Activated CD4-positive, alpha-beta T cell treated with anti-CD3 and anti-CD28 coated beads, Interleukin-2, amount 10 ng/mL, durations not matched to agents 24 days and 14 days (primary cell): ENCODE measurements around the gene NAB2. TPM values are rescaled to one million over a fixed set of nuclear protein-coding genes. Genes with fewer than 3 reads are reported as not detected.
"Not testable (repeated sequence)": the region's sequence is repeated elsewhere in the genome, so short reads cannot be mapped to it uniquely, and the experiment has no call there.

Experiments
- DNase-seq: peaks from one replicate; pipeline ENCODE4 v3.0.0; 2022
- H3K27ac Mint-ChIP-seq: one replicate; pipeline ENCODE4 v1.8.0; 2022; ENCODE audit warnings: mild to moderate bottlenecking, mixed read lengths
- H3K27me3 Mint-ChIP-seq: one replicate; pipeline ENCODE4 v1.8.0; 2022; ENCODE audit warnings: mixed read lengths
- H3K36me3 Mint-ChIP-seq: one replicate; pipeline ENCODE4 v1.8.0; 2022; ENCODE audit warnings: low read depth, mild to moderate bottlenecking, mixed read lengths
- H3K4me1 Mint-ChIP-seq: one replicate; pipeline ENCODE4 v1.8.0; 2021; ENCODE audit warnings: mixed read lengths
- H3K4me3 Mint-ChIP-seq: one replicate; pipeline ENCODE4 v1.8.0; 2022; ENCODE audit warnings: mild to moderate bottlenecking, moderate library complexity, mixed read lengths
- H3K9me3 Mint-ChIP-seq: one replicate; pipeline ENCODE4 v1.8.0; 2021; ENCODE audit warnings: mixed read lengths
- intact Hi-C: fragments of 100-400 bp; cut with micrococcal nuclease; formaldehyde crosslinking; loops from one replicate; pipeline ENCODE4 v1.15.1; 2023
- total RNA-seq: library from RNA; stranded (reverse); gene quantifications from 2 replicates; pipeline ENCODE4 v1.2.3, GENCODE V29; 2022

Gene NAB2
- total RNA-seq, 1 donor from 2014 or later, result 76.7 TPM

- peaks cover 25% of the 10 kb centered on the region for H3K36me3 Mint-ChIP-seq
- H3K27me3 Mint-ChIP-seq, result no peaks in the 10 kb centered on the region
- no peak for DNase-seq
- H3K27ac Mint-ChIP-seq, result no peak overlapping the region
- peaks cover 4% of the 10 kb centered on the region for H3K9me3 Mint-ChIP-seq
- no peak overlapping the region for H3K4me3 Mint-ChIP-seq
- H3K4me1 Mint-ChIP-seq, result peaks cover 29% of the 10 kb centered on the region
- intact Hi-C loops, result no loop called here
Measured at GRCh38 chr12:57051011-57051410, 37.9 kb upstream of the NAB2 start.

DNA sequence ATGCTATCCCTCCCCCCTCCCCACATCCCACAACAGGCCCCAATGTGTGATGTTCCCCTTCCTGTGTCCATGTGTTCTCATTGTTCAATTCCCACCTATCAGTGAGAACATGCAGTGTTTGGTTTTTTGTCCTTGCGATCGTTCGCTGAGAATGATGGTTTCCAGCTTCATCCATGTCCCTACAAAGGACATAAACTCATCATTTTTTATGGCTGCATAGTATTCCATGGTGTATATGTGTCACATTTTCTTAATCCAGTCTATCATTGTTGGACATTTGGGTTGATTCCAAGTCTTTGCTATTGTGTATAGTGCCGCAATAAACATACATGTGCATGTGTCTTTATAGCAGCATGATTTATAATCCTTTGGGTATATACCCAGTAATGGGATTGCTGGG, 35.8 kb upstream of the NAB2 start:
- DNase-seq, H3K9me3 Mint-ChIP-seq, H3K4me3 Mint-ChIP-seq, H3K27me3 Mint-ChIP-seq, H3K27ac Mint-ChIP-seq, intact Hi-C loops: not testable (repeated sequence)
- Mint-ChIP-seq H3K36me3 (peaks cover 42% of the 10 kb centered on the region), H3K4me1 (peaks cover 11% of the 10 kb centered on the region)

DNA sequence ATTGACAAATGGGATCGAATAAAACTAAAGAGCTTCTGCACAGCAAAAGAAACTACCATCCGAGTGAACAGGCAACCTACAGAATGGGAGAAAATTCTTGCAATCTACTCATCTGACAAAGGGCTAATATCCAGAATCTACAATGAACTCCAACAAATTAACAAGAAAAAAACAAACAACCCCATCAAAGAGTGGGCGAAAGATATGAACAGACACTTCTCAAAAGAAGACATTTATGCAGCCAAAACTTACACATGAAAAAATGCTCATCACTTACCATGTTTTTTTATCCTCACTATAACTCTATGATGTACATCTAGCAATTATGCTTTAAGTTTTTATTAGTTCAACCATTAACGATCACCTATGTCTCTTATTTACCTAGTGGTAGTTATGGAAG, 35.0 kb upstream of the NAB2 start:
- H3K36me3 Mint-ChIP-seq, result peaks cover 50% of the 10 kb centered on the region
- H3K27ac Mint-ChIP-seq, H3K4me3 Mint-ChIP-seq, DNase-seq, H3K4me1 Mint-ChIP-seq, H3K27me3 Mint-ChIP-seq, intact Hi-C loops, H3K9me3 Mint-ChIP-seq: not testable (repeated sequence)

- Mint-ChIP-seq H3K9me3 (peaks cover 4% of the 10 kb centered on the region), H3K36me3 (peaks cover 63% of the 10 kb centered on the region), H3K27ac (no peak overlapping the region), H3K4me3 (no peak overlapping the region), H3K4me1 (peaks cover 11% of the 10 kb centered on the region), H3K27me3 (no peaks in the 10 kb centered on the region)
- DNase-seq, result no peak
- intact Hi-C loops, result no loop called here
Measured at GRCh38 chr12:57055824-57056223, 33.1 kb upstream of the NAB2 start.

- H3K27ac Mint-ChIP-seq, result peak overlapping the region; percentile 68
- DNase-seq, result no peak
- peaks cover 10% of the 10 kb centered on the region for H3K4me1 Mint-ChIP-seq
- H3K36me3 Mint-ChIP-seq, result peaks cover 71% of the 10 kb centered on the region
- peaks cover 4% of the 10 kb centered on the region for H3K9me3 Mint-ChIP-seq
- no peaks in the 10 kb centered on the region for H3K27me3 Mint-ChIP-seq
- intact Hi-C loops, result no loop called here
- no peak overlapping the region for H3K4me3 Mint-ChIP-seq
Measured at GRCh38 chr12:57057067-57057751, 31.7 kb upstream of the NAB2 start.

- Mint-ChIP-seq H3K27ac (no peak overlapping the region), H3K36me3 (peaks cover 72% of the 10 kb centered on the region), H3K9me3 (peaks cover 4% of the 10 kb centered on the region), H3K4me3 (no peak overlapping the region), H3K4me1 (peaks cover 14% of the 10 kb centered on the region), H3K27me3 (no peaks in the 10 kb centered on the region)
- intact Hi-C loops, result no loop called here
- no peak for DNase-seq
Measured at GRCh38 chr12:57058454-57058853, 30.5 kb upstream of the NAB2 start.

GRCh38 chr12:57063991-57064685, 24.8 kb upstream of the NAB2 start:
- Mint-ChIP-seq H3K27ac (peak overlapping the region; percentile 96), H3K4me1 (peaks cover 35% of the 10 kb centered on the region), H3K4me3 (peak overlapping the region; percentile 85)

DNA sequence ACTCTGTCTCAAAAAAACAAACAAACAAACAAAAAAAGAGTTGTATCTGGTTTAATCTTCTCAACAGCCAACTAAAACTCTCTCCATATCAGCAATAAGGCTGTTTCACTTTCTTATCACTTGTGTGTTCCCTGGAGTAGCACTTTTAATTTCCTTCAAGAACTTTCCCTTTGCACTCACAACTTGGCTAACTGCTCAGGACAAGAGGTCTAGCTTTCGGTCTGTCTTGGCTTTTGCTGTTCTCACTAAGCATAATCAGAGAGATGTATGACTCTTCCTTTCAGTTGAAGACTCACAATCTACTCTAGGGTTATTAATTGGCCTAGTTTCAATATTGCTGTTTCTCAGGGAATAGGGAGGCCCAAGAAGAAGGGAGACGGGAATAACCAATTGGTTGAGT, 22.7 kb upstream of the NAB2 start:
- intact Hi-C loops, result loop anchor here (5.0 to 10.0 kb wide), 2 partner anchors 116 to 679 kb away; partner anchors contain the start of gene TSPAN31
- Mint-ChIP-seq H3K4me3 (peak overlapping the region; percentile 73), H3K27ac (peak overlapping the region; percentile 95), H3K9me3 (peaks cover 6% of the 10 kb centered on the region), H3K4me1 (peaks cover 51% of the 10 kb centered on the region), H3K27me3 (no peaks in the 10 kb centered on the region), H3K36me3 (peaks cover 70% of the 10 kb centered on the region)
- no peak for DNase-seq

More at GRCh38 chr12:57063991-57064685, 24.8 kb upstream of the NAB2 start:
- DNase-seq, result peak; percentile 89
- Mint-ChIP-seq H3K9me3 (peaks cover 6% of the 10 kb centered on the region), H3K27me3 (no peaks in the 10 kb centered on the region), H3K36me3 (peaks cover 66% of the 10 kb centered on the region)
- intact Hi-C loops, result loop anchor here (1.0 to 10.0 kb wide), 6 partner anchors 14 to 681 kb away; partner anchors contain the start of genes NEMP1 and TSPAN31

GRCh38 chr12:57069523-57069922, 19.4 kb upstream of the NAB2 start:
- no peaks in the 10 kb centered on the region for H3K27me3 Mint-ChIP-seq
- peaks cover 6% of the 10 kb centered on the region for H3K9me3 Mint-ChIP-seq
- H3K4me3 Mint-ChIP-seq, result peak overlapping the region; percentile 61

DNA sequence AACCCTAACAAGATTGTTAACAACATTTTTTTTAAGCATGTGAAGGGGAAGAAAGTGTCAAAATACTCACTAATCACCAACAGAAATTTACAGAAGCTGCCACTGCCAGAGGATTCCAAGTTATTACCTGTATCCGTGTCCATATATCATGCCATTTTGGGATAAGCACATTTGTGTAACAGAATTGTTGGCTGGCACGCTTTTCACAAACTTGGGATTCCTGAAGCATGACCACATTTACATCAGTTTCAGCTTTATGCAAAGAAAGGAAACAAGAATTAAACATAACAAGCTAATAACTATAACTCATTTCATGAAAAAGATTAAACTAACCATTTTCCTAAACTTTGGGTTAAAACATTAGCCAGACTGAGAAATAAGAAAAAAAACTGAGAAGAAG, 16.3 kb upstream of the NAB2 start:
- intact Hi-C loops, result no loop called here
- Mint-ChIP-seq H3K36me3 (peaks cover 50% of the 10 kb centered on the region), H3K4me3 (no peak overlapping the region), H3K4me1 (peaks cover 33% of the 10 kb centered on the region), H3K27ac (peak overlapping the region; percentile 68), H3K9me3 (no peaks in the 10 kb centered on the region), H3K27me3 (no peaks in the 10 kb centered on the region)
- no peak for DNase-seq

More at GRCh38 chr12:57069523-57069922, 19.4 kb upstream of the NAB2 start:
- DNase-seq, result peak; percentile 90
- peaks cover 62% of the 10 kb centered on the region for H3K36me3 Mint-ChIP-seq
- H3K4me1 Mint-ChIP-seq, result peaks cover 45% of the 10 kb centered on the region
- intact Hi-C loops, result loop anchor here (1.0 to 10.0 kb wide), 6 partner anchors 9 to 675 kb away; partner anchors contain the start of genes NEMP1 and TSPAN31
- peak overlapping the region; percentile 89 for H3K27ac Mint-ChIP-seq

DNA sequence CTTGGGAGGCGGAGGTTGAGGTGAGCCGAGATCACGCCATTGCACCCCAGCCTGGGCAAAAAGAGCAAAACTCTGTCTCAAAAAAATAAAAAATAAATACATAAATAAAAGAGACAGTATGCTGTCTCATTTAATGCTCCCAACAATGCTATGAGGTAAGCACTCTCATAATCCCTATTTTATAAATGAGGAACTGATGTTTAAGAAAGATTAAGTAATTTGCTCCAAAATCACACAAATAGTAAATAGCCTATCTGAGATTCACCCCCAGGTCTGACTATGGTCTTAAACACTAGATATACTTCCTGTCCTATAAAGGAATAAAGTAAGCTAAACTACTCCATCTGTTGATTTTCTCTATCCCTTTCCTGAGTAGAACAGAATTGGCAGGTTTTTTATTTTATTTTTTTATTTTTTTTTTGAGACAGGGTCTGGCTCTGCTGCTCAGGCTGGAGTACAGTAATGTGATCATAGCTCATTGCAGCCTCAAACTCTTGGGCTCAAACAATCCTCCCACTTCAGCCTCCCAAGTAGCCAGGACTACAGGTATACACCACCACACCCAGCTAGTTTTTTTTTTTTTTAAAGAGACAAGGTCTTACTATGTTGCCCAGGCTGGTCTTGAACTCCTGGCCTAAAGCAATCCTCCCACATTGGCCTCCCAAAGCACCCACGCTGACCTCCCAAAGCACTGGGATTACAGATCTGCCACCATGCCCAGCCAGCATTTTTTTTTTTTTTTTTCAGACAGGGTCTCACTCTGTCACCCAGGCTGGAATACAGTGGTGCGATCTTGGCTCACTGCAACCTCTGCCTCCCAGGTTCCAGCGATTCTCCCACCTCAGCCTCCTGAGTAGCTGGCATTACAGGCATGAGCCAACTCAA, 15.1 kb upstream of the NAB2 start:
- H3K9me3 Mint-ChIP-seq, DNase-seq, H3K27me3 Mint-ChIP-seq, H3K4me3 Mint-ChIP-seq, intact Hi-C loops: not testable (repeated sequence)
- peaks cover 46% of the 10 kb centered on the region for H3K36me3 Mint-ChIP-seq
- peaks cover 30% of the 10 kb centered on the region for H3K4me1 Mint-ChIP-seq
- H3K27ac Mint-ChIP-seq, result peak overlapping the region; percentile 45

DNA sequence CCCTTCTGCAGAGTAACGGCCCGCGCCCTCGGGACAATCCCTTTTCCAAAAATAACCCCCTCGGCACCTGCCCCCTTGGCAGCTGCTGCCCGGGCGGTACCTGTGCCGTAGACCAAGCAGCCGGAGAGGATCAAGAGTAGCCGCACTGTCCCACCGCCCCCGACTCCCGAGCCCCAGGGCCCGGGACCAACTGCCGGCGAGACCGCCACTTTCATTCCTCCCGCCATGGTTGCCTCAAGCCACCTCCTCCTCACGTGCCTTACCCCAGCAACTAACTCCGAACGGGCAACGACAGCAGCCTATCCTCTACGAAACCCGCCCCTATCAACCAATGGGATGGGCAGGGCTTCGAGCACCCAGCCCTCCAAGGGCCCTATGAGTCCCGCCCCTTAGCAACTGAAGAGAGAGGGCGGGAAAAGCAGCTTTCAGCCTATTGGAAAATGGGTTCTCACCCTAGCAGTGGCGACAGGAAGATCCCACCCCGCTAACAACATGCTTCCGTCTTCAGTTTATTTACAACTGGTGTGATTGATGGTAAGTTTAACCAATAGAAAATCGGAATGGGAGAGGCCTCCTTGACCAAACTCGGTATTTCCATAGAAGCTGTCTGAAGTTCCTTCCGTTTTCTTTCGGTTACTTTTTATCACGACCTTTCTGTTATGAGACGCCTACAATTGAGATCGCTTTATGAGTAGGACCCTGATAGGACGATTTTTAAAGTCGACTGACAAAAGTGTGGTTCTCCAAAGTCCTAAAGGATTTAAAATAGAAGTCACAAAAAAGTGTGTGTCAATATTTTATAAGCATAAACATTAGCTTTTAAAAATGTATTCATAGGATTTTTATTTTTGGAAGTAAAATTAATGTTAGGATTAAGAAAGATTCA, 10.2 kb upstream of the NAB2 start, which contains the start of gene NEMP1:
Gene NEMP1 (minus strand): TSS at position 273 of the 886 bp plus-strand sequence. CDS start 46 bp downstream, at position 227.
- peak within 1 kb of the TSS; percentile 99 for H3K27ac Mint-ChIP-seq
- DNase-seq, result peak; percentile 99
- H3K36me3 Mint-ChIP-seq, result peaks cover 18% of the 10 kb centered on the region
- intact Hi-C loops, result loop anchor here (1.0 to 2.0 kb wide), 4 partner anchors 9 to 14 kb away; no protein-coding TSS in a partner anchor
- H3K9me3 Mint-ChIP-seq, result no peaks in the 10 kb centered on the region
- H3K4me1 Mint-ChIP-seq, result peaks cover 16% of the 10 kb centered on the region
- peak within 1 kb of the TSS; percentile 100 for H3K4me3 Mint-ChIP-seq
- H3K27me3 Mint-ChIP-seq, result no peaks in the 10 kb centered on the region
